ENCODE results near the gene KCNAB1.

The KCNAB1 gene

GRCh38 chr3:156583469-156583868 lies 463.1 kb downstream of the KCNAB1 start:
- Histone ChIP-seq H3K9ac (ENCODE audit: low read depth, low read length) (no peak overlapping the region), H3K4me1 (ENCODE audit: insufficient read depth, low read length) (peaks cover 5% of the 10 kb centered on the region), H3K36me3 (ENCODE audit: insufficient read depth, low read length) (no peaks in the 10 kb centered on the region), H3K9me3 (ENCODE audit: control insufficient read depth, insufficient read depth, low read length) (peaks cover 3% of the 10 kb centered on the region; the same call in 1 of the 2 replicates)

GRCh38 chr3:156586905-156587759 lies 466.8 kb downstream of the KCNAB1 start:
- Histone ChIP-seq H3K9me3 (ENCODE audit: control insufficient read depth, insufficient read depth, low read length) (peaks cover 2% of the 10 kb centered on the region; the same call in 1 of the 2 replicates), H3K4me1 (ENCODE audit: insufficient read depth, low read length) (no peaks in the 10 kb centered on the region), H3K36me3 (ENCODE audit: insufficient read depth, low read length) (no peaks in the 10 kb centered on the region), H3K9ac (ENCODE audit: low read depth, low read length) (no peak overlapping the region)

- Histone ChIP-seq H3K36me3 (ENCODE audit: insufficient read depth, low read length) (no peaks in the 10 kb centered on the region), H3K4me1 (ENCODE audit: insufficient read depth, low read length) (no peaks in the 10 kb centered on the region), H3K9ac (ENCODE audit: low read depth, low read length) (no peak overlapping the region), H3K9me3 (ENCODE audit: control insufficient read depth, insufficient read depth, low read length) (no peaks in the 10 kb centered on the region)
These were observed 467.3 kb downstream of the KCNAB1 start for GRCh38 chr3:156587760-156588069.
